ENCODE results near the gene ACSL5. TPM values are rescaled to one million over a fixed set of nuclear protein-coding genes. Genes with fewer than 3 reads are reported as not detected.
A peak's percentile ranks its signal among the peaks of the same experiment; 100 is the strongest.

ACSL5 gene
- total RNA-seq, 1 experiment from 2014 or later, result not detected

- no peak overlapping the region for H3K4me2 ChIP-seq (ENCODE audit: insufficient read depth, insufficient read length, low read length)
- H3K79me1 ChIP-seq (ENCODE audit: insufficient read depth, low read depth, low read length, poor library complexity, severe bottlenecking), result no peaks in the 10 kb centered on the region
- H3K56ac ChIP-seq (ENCODE audit: insufficient read length, low read depth, low read length), result no peak overlapping the region
- H4K91ac ChIP-seq (ENCODE audit: insufficient read length, low read depth, low read length), result no peak overlapping the region
- no peak overlapping the region for H3K27ac Mint-ChIP-seq
- H2AFZ ChIP-seq (ENCODE audit: low read length), result no peak overlapping the region
- no peaks in the 10 kb centered on the region for H3K27me3 ChIP-seq (ENCODE audit: insufficient read depth, low read length)
- peaks cover 8 to 13% of the 10 kb centered on the region in 2 experiments; a peak in 4 of 5 replicates for H3K9me3 Mint-ChIP-seq
- H4K5ac ChIP-seq (ENCODE audit: insufficient read length, low read depth, low read length), result no peak overlapping the region
- no peak overlapping the region for H2BK12ac ChIP-seq (ENCODE audit: insufficient read length, low read depth, low read length)
- no peaks in the 10 kb centered on the region for H3K23me2 ChIP-seq (ENCODE audit: insufficient read length, low read depth, low read length, poor library complexity, severe bottlenecking)
- H3K4me1 ChIP-seq (ENCODE audit: insufficient read depth, low read length), result no peaks in the 10 kb centered on the region; the same call in 1 of the 2 replicates
- no peak overlapping the region for H3K23ac ChIP-seq (ENCODE audit: insufficient read length, low read depth, low read length)
- no peak for DNase-seq
- no peaks in the 10 kb centered on the region for H3K9me3 ChIP-seq (ENCODE audit: control insufficient read depth, low read depth, low read length)
- H3T11ph ChIP-seq (ENCODE audit: low read length), result no peak overlapping the region
- no peak overlapping the region for H2BK15ac ChIP-seq (ENCODE audit: low read depth, low read length)
- H3K79me2 ChIP-seq (ENCODE audit: insufficient read depth, low read length), result no peaks in the 10 kb centered on the region
- no peak overlapping the region for H3K9ac ChIP-seq (ENCODE audit: extremely low read depth, insufficient read length, low read length)
- no peaks in the 10 kb centered on the region for H3K4me1 Mint-ChIP-seq
- peaks cover 2 to 14% (median 5%) of the 10 kb centered on the region in 3 experiments for H3K36me3 Mint-ChIP-seq (ENCODE audit: insufficient read depth in 1 of 3, low read depth in 3 of 3)
- H4K20me1 ChIP-seq (ENCODE audit: control insufficient read depth, insufficient read depth, insufficient read length), result no peaks in the 10 kb centered on the region
- no peak overlapping the region for H4K8ac ChIP-seq (replicated peaks; ENCODE audit: insufficient read length, low read depth, low read length)
- H2BK120ac ChIP-seq (ENCODE audit: low read depth, low read length, poor library complexity, severe bottlenecking), result no peak overlapping the region
- H3K14ac ChIP-seq (ENCODE audit: insufficient read depth, low read length), result no peak overlapping the region
- no peak overlapping the region for H2BK20ac ChIP-seq (ENCODE audit: low read depth, low read length, poor library complexity, severe bottlenecking)
- no peak overlapping the region for H3K4me3 Mint-ChIP-seq
- H3K4ac ChIP-seq (ENCODE audit: low read depth, low read length), result no peak overlapping the region
- H3K27ac ChIP-seq (ENCODE audit: insufficient read length, low read depth, low read length), result no peak overlapping the region
- no CpG with 5 or more reads among the region's 2 CpGs for WGBS (ENCODE audit: extremely low coverage, insufficient read length, low lambda C conversion rate)
- no peak overlapping the region for H2AK5ac ChIP-seq (ENCODE audit: insufficient read length, low read length)
- H2BK5ac ChIP-seq (ENCODE audit: insufficient read length, low read length), result no peak overlapping the region
- H3K27me3 Mint-ChIP-seq (ENCODE audit: low read depth), result no peaks in the 10 kb centered on the region
- peak; percentile 56 for TF ChIP-seq CTCF (conservative IDR thresholded peaks at IDR 0.05)
- no peak overlapping the region for H3K18ac ChIP-seq (ENCODE audit: insufficient read length, low read depth, low read length)
These were observed 82.6 kb downstream of the ACSL5 start for GRCh38 chr10:112456533-112456932.

All from H9 (cell line).